B cell (primary cell): Measurements from ENCODE around the gene TAPBP. TPM values are rescaled to one million over a fixed set of nuclear protein-coding genes. Genes with fewer than 3 reads are reported as not detected.

ENCODE experiments used
- ATAC-seq: fragments of 200-7000 bp; cut with Tn5 transposase; one replicate; pipeline ENCODE4 v1.10.0; 2021; ENCODE audit warnings: low read depth, mild to moderate bottlenecking, moderate number of reproducible peaks, moderate library complexity
- CTCF ChIA-PET: fragments of 350-600 bp; sonication (Branson Sonifier 250); formaldehyde crosslinking; loops from one replicate; lab custom pipeline; 2021; ENCODE audit warnings: antibody characterized with exemption, inconsistent platforms; lab: Charles Lee
- POLR2A ChIA-PET: fragments of 350-600 bp; sonication (Branson Sonifier 250); formaldehyde crosslinking; loops from one replicate; lab custom pipeline; 2021; ENCODE audit warnings: antibody characterized with exemption; lab: Charles Lee
- DNase-seq: peaks from one replicate; pipeline ENCODE4 v3.0.0; 2013
- H2AFZ ChIP-seq: 2 replicates; pipeline ENCODE4 v1.6.1; 2012; ENCODE audit warnings: mild to moderate bottlenecking, low read depth, low read length; ENCODE audit not compliant: insufficient read depth, poor library complexity, severe bottlenecking
- H3K27ac ChIP-seq, 2 donors: 1 replicate in 1 of 2; 2 replicates in 1 of 2; pipeline ENCODE4 v1.5.1; 2012 to 2013; ENCODE audit warnings: low read length in 2 of 2, mild to moderate bottlenecking in 2 of 2, moderate library complexity in 1 of 2
- H3K27me3 ChIP-seq, 4 experiments: fragments of 200-600 bp in 1 of 4; sonication (generic) in 1 of 4; replicated peaks in 1 of 4; 1 replicate in 2 of 4; 2 replicates in 2 of 4; pipeline versions ENCODE4 v1.6.1 to v1.7.0; 2013 to 2016; ENCODE audit warnings: low read length in 3 of 4, mild to moderate bottlenecking in 2 of 4, mixed read lengths in 1 of 4, moderate library complexity in 1 of 4; ENCODE audit not compliant: insufficient read depth in 4 of 4, control insufficient read depth in 3 of 4; ENCODE audit errors: control extremely low read depth in 1 of 4
- H3K36me3 ChIP-seq, 2 experiments: replicated peaks in 1 of 2; 1 replicate in 1 of 2; 2 replicates in 1 of 2; pipeline versions ENCODE4 v1.6.1 to v1.7.1; 2013; ENCODE audit warnings: low read length in 1 of 2; ENCODE audit not compliant: insufficient read depth in 2 of 2, control insufficient read depth in 1 of 2; ENCODE audit errors: control extremely low read depth in 1 of 2, extremely low read depth in 1 of 2
- H3K4me1 ChIP-seq, 2 donors: fragments of 200-600 bp in 1 of 2; sonication (generic) in 1 of 2; 1 replicate in 1 of 2; 2 replicates in 1 of 2; pipeline versions ENCODE4 v1.5.1 to v1.6.1; 2013 to 2017; ENCODE audit warnings: low read length in 2 of 2; ENCODE audit not compliant: control insufficient read depth in 2 of 2, insufficient read depth in 2 of 2
- H3K4me2 ChIP-seq: replicated peaks from 2 replicates; pipeline ENCODE3; 2012; ENCODE audit warnings: mild to moderate bottlenecking, low read depth, low read length; ENCODE audit not compliant: poor library complexity, severe bottlenecking
- H3K4me3 ChIP-seq, 5 experiments: fragments of 200-600 bp in 1 of 5; sonication (generic) in 1 of 5; 1 replicate in 3 of 5; 2 replicates in 2 of 5; pipeline versions ENCODE4 v1.5.1 to v1.7.0; 2011 to 2016; ENCODE audit warnings: low read length in 4 of 5, mild to moderate bottlenecking in 4 of 5, low read depth in 2 of 5, control low read depth in 1 of 5, moderate library complexity in 1 of 5; ENCODE audit not compliant: insufficient read depth in 1 of 5; ENCODE audit errors: control extremely low read depth in 1 of 5, extremely low read depth in 1 of 5
- H3K79me2 ChIP-seq: fragments of 200-600 bp; sonication (generic); one replicate; pipeline ENCODE4 v1.6.0; 2016; ENCODE audit warnings: low read length; ENCODE audit not compliant: control insufficient read depth, insufficient read depth
- H3K9ac ChIP-seq: fragments of 200-600 bp; sonication (generic); 2 replicates; pipeline ENCODE4 v1.6.1; 2017; ENCODE audit warnings: mild to moderate bottlenecking, low read length, moderate library complexity
- H3K9me3 ChIP-seq, 3 donors: one replicate each; pipeline versions ENCODE4 v1.6.1 to v1.7.1; 2013; ENCODE audit warnings: low read length in 2 of 3; ENCODE audit not compliant: control insufficient read depth in 2 of 3, insufficient read depth in 1 of 3; ENCODE audit errors: control extremely low read depth in 1 of 3
- H4K20me1 ChIP-seq: 2 replicates; pipeline ENCODE4 v1.6.0; 2012; ENCODE audit warnings: mild to moderate bottlenecking, low read length; ENCODE audit not compliant: insufficient read depth, control insufficient read depth, poor library complexity, severe bottlenecking
- H3K27ac Mint-ChIP-seq: one replicate; pipeline ENCODE4 v1.8.0; 2021; ENCODE audit warnings: mixed read lengths
- H3K27me3 Mint-ChIP-seq: one replicate; pipeline ENCODE4 v1.8.0; 2021; ENCODE audit warnings: mixed read lengths
- H3K4me1 Mint-ChIP-seq: one replicate; pipeline ENCODE4 v1.8.0; 2021; ENCODE audit warnings: mixed read lengths
- H3K4me3 Mint-ChIP-seq: one replicate; pipeline ENCODE4 v1.8.0; 2021; ENCODE audit warnings: mixed read lengths
- H3K9me3 Mint-ChIP-seq: one replicate; pipeline ENCODE4 v1.8.0; 2022; ENCODE audit warnings: mixed read lengths; ENCODE audit not compliant: insufficient read depth
- CTCF ChIP-seq: fragments of 200-600 bp; IDR thresholded peaks from one replicate; pipeline ENCODE4 v1.8.0; 2022; ENCODE audit warnings: antibody characterized with exemption, mild to moderate bottlenecking
- EZH2 ChIP-seq: IDR thresholded peaks from 2 replicates; pipeline ENCODE4 v1.6.1; 2012; ENCODE audit warnings: borderline replicate concordance, low read depth, mild to moderate bottlenecking, moderate library complexity, low read length; ENCODE audit not compliant: insufficient read depth, poor library complexity, severe bottlenecking
- WGBS: methylation state at CpG from one replicate; pipeline ENCODE4 v1.1.5; 2013; ENCODE audit warnings: missing lambda C conversion rate; ENCODE audit not compliant: insufficient coverage; 5-methylcytosine and 5-hydroxymethylcytosine counted together
- intact Hi-C: fragments of 100-400 bp; cut with micrococcal nuclease; formaldehyde crosslinking; loops from one replicate; pipeline ENCODE4 v1.10.0; 2022
- polyA plus RNA-seq: library from polyadenylated mRNA; depleted of rRNA; stranded (reverse); fragments of >200 nt; gene quantifications from 2 replicates; pipeline ENCODE4 v1.2.3, GENCODE V29; 2012
- total RNA-seq, 2 donors: library from RNA; stranded (reverse); fragments of 120-200 nt in 1 of 2; gene quantifications; 1 replicate in 1 of 2; 2 replicates in 1 of 2; pipeline versions ENCODE4 v1.2.3 to v1.2.4, GENCODE V29; 2013 to 2022

Gene TAPBP
- total and polyA plus RNA-seq, 2 donors (not counting 1 experiment from before 2014, with no cell fraction given): 302 to 310 TPM

DNA sequence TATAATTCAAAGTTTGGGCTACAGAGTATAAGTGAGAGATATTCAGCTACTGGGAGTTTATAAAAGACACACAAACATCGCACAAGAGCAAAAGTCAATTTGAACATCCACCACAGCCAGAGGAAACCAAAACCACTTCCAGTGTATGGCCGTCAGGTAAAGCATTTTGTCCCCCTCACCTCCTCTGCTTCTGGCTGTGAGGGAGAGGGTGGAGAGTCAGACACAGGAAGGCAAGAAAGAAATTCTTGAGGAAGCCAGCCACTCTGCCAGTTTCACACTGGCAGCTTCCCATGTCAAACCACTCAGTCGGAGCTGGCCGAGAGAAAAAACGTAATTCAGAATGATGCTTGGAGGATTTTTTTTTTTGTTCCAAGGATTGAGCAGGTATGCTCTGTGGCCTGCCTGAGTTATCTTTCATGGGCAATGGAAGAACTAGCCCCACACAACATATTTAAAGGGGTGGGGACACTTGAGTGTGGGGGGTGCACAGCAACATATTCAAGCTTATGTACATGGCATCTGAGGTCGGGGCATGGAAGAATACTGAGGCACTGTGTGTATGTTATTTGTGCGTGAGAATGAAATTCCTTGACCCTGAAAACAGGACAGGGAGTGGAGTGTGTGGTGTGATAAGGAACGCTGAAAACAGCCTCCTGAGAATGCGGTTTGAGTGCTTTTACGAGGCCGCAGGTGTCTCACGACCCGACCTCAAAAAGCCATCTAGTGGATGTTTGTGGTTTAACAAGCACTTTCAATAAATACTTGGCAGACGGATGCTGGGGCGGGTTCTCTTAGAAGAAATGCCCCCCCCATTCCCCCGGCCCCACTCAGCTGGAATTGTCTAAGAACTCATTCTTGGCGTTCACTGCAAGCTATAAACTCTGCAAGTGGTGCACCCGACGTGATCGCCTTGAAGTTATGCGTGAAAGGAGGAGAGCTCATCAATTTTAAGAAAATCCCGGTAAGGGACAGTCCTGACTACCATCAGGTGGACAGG lies 31.1 kb upstream of the TAPBP start:
- Histone ChIP-seq H3K79me2 (peaks cover 6% of the 10 kb centered on the region), H3K9me3 (peaks cover 0 to 6% (median 0%) of the 10 kb centered on the region in 3 donors), H3K27me3 (no peaks in the 10 kb centered on the region), H3K4me1 (peaks cover 40 to 50% of the 10 kb centered on the region in 2 donors), H2AFZ (no peak overlapping the region), H3K9ac (peak overlapping the region; percentile 56), H3K27ac (peak overlapping the region; percentile 92 to 93), H3K4me3 (peak overlapping the region in 4 of 5 experiments; percentile 13 to 59 (median 42)), H3K4me2 (peak overlapping the region; percentile 73), H4K20me1 (no peaks in the 10 kb centered on the region), H3K36me3 (no peaks in the 10 kb centered on the region)
- peak overlapping the region; percentile 94 for H3K27ac Mint-ChIP-seq
- H3K9me3 Mint-ChIP-seq: no peaks in the 10 kb centered on the region
- ChIA-PET POLR2A (interaction anchor here (0.5 to 3.2 kb wide), 14 partner anchors 16 to 373 kb away, joined by 3 to 40 read pairs (median 7); partner anchors contain the start of genes B3GALT4, PFDN6, PHF1 and RGL2), CTCF (interaction anchor here (0.6 to 4.4 kb wide), 26 partner anchors 9 to 345 kb away, joined by 3 to 50 read pairs (median 4); partner anchors contain the start of genes B3GALT4, KIFC1, PFDN6 and RGL2)
- TF ChIP-seq CTCF (peak; percentile 79), EZH2 (no peak)
- peak; percentile 31 for ATAC-seq
- peak overlapping the region; percentile 81 for H3K4me3 Mint-ChIP-seq
- H3K27me3 Mint-ChIP-seq: no peaks in the 10 kb centered on the region
- H3K4me1 Mint-ChIP-seq: peaks cover 36% of the 10 kb centered on the region
- intact Hi-C loops: loop anchor here (1.0 to 2.0 kb wide), 8 partner anchors 22 to 96 kb away; partner anchors contain the start of genes B3GALT4, KIFC1, PFDN6 and TAPBP
- DNase-seq: peak; percentile 91
- WGBS: 8% methylated on average over 10 of the region's 22 CpGs
